WERI-Rb-1 (cell line): ENCODE data around the gene PUM2.
A peak's percentile ranks its signal among the peaks of the same experiment; 100 is the strongest.
"Not testable (repeated sequence)": the region's sequence is repeated elsewhere in the genome, so short reads cannot be mapped to it uniquely, and the experiment has no call there.

Source experiments
- DNase-seq: peaks from one replicate; pipeline ENCODE4 v3.0.0-alpha.2; 2020
- H3K27ac ChIP-seq: fragments of 250-450 bp; sonication (Bioruptor Pico); 2 replicates; pipeline ENCODE4 v1.5.1; 2020; ENCODE audit warnings: mild to moderate bottlenecking, moderate library complexity
- H3K27me3 ChIP-seq: fragments of 250-450 bp; sonication (Bioruptor Pico); 2 replicates; pipeline ENCODE4 v1.5.1; 2021; ENCODE audit warnings: mild to moderate bottlenecking, low read depth, moderate library complexity; ENCODE audit not compliant: insufficient read depth, severe bottlenecking
- H3K36me3 ChIP-seq: fragments of 250-450 bp; sonication (Bioruptor Pico); 2 replicates; pipeline ENCODE4 v1.5.1; 2020; ENCODE audit warnings: mild to moderate bottlenecking, moderate library complexity
- H3K4me3 ChIP-seq: 2 replicates; pipeline ENCODE4 v1.5.1; 2011; ENCODE audit warnings: low read depth, mild to moderate bottlenecking, control low read depth, low read length
- H3K9me3 ChIP-seq: fragments of 250-450 bp; sonication (Bioruptor Pico); 2 replicates; pipeline ENCODE4 v1.5.1; 2021; ENCODE audit warnings: mild to moderate bottlenecking, moderate library complexity; ENCODE audit not compliant: severe bottlenecking
- TF ChIP-seq, protein P1 (sequence below): IDR thresholded peaks from 2 replicates; pipeline ENCODE4 v1.5.1; 2011; ENCODE audit warnings: low read depth, mild to moderate bottlenecking, control low read depth, inconsistent platforms, low read length

Gene PUM2

DNA sequence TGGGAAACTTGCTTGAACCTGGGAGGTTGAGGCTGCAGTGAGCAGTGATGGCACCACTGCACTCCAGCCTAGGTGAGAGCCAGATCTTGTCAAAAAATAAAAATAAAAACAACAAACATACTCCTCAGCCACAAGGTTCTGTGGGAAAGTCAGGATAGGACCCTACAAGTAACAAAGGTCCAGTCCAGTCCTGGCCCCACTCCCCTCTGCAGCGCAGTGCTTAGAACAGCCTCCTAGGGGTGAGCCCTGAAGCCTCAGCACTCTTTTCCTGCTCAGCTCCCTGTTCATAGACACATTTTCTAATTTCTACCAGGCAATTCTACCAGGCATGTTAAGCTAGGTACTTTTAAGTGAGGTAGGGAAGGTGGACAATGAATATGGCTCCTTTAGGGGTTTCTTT, 103.6 kb downstream of the PUM2 start:
- DNase-seq = no peak
- H3K9me3 ChIP-seq = no peaks in the 10 kb centered on the region
- H3K27me3 ChIP-seq = no peaks in the 10 kb centered on the region
- H3K4me3 ChIP-seq = no peak overlapping the region
- peaks cover 58% of the 10 kb centered on the region for H3K36me3 ChIP-seq
- H3K27ac ChIP-seq = no peak overlapping the region
- TF ChIP-seq, protein P1, sequence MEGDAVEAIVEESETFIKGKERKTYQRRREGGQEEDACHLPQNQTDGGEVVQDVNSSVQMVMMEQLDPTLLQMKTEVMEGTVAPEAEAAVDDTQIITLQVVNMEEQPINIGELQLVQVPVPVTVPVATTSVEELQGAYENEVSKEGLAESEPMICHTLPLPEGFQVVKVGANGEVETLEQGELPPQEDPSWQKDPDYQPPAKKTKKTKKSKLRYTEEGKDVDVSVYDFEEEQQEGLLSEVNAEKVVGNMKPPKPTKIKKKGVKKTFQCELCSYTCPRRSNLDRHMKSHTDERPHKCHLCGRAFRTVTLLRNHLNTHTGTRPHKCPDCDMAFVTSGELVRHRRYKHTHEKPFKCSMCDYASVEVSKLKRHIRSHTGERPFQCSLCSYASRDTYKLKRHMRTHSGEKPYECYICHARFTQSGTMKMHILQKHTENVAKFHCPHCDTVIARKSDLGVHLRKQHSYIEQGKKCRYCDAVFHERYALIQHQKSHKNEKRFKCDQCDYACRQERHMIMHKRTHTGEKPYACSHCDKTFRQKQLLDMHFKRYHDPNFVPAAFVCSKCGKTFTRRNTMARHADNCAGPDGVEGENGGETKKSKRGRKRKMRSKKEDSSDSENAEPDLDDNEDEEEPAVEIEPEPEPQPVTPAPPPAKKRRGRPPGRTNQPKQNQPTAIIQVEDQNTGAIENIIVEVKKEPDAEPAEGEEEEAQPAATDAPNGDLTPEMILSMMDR = no peak

DNA sequence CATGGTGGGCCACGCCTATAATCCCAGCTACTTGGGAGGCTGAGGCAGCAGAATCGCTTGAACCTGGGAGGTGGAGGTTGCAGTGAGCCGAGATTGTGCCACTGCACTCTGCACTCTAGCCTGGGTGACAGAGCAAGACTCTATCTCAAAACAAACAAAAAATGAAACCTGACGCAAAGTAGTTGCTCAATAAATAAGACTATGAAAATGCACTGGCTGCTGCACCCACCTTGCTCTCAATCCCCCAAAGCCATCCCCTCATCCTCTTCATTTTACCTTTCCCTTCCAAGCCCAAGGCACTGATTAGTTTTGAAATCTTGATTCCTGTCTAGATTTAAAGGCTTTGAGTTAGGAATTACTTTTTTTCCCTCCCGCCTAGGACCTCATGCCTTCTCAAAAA, 107.0 kb downstream of the PUM2 start:
- H3K27me3 ChIP-seq, H3K9me3 ChIP-seq, DNase-seq, H3K4me3 ChIP-seq, H3K27ac ChIP-seq: not testable (repeated sequence)
- H3K36me3 ChIP-seq = peaks cover 24% of the 10 kb centered on the region

DNA sequence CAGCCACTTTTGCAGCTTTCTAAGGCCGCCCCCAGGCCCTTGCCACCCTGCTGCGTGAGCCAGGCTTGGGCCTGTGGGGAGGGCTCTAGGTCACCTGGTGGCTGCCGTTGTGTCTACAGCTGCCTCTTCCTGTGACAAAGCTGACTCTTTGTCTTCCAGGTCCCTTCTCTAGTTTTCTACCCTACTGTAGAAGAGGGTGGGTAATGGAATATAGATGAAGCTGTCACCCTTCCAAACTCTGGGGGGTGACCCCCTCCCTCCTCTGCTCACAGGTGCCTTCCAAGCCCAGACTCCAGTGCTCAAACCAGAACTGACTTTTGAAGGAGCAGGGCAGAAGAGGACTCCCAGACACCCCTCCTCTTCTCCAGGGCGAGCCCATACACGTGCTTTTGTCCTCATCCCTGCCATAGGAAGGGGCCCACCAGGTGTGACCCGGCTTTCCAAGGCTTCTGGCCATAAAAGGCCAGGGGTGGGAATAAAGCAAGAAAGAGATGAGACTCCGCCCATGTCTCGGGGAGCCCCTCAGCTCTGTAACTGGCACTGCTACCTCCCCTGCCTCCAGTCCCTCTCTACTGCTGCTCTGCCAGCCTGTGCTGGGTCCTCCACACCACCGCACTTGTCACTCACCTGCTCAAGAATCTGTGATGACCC, 107.8 kb downstream of the PUM2 start:
- H3K4me3 ChIP-seq = no peak overlapping the region
- H3K36me3 ChIP-seq = peaks cover 16% of the 10 kb centered on the region
- H3K27ac ChIP-seq = no peak overlapping the region
- DNase-seq = no peak
- TF ChIP-seq, protein P1 = no peak
- H3K9me3 ChIP-seq = no peaks in the 10 kb centered on the region
- no peaks in the 10 kb centered on the region for H3K27me3 ChIP-seq

DNA sequence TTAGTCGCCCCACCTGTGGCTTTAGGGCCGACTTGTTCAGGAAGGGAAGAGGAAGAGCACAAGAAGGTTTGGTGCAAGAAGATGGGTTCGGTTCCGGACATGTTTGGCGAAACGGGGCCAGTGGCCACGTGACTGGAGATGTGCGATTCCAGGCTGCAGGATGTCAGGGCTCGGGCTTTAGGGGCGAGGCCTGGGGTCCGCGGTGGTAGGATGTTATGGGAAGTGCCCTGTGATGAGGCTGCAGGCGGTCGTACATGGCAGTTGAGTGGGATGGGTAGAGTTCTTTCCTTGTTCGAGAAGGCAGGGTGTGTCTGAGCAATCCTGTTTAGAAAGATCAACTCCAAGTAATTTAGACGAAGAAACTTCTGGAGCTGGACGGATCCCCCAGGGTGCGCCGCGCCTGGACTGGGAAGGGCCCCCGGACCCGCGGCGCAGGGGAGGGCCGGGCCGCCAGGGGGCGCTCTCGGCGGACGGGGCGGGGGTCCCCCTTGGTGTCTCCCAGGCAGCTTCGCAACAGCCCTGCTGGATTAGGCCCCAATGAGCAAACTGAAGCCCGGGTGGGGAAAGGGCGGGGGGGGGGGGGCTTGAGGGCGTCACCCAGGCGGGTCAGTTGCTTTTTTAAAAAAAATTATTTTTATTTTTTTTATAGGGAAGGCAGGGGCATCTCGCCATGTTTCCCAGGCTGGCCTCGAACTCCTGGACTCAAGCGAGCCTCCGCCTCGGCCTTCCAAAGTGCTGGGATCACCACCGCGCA, 108.5 kb downstream of the PUM2 start:
- Histone ChIP-seq H3K4me3 (no peak overlapping the region), H3K36me3 (peaks cover 9% of the 10 kb centered on the region), H3K9me3 (no peaks in the 10 kb centered on the region), H3K27ac (no peak overlapping the region), H3K27me3 (no peaks in the 10 kb centered on the region)
- no peak for DNase-seq
- TF ChIP-seq, protein P1 = peak; percentile 17; the same call in 1 of the 2 replicates

DNA sequence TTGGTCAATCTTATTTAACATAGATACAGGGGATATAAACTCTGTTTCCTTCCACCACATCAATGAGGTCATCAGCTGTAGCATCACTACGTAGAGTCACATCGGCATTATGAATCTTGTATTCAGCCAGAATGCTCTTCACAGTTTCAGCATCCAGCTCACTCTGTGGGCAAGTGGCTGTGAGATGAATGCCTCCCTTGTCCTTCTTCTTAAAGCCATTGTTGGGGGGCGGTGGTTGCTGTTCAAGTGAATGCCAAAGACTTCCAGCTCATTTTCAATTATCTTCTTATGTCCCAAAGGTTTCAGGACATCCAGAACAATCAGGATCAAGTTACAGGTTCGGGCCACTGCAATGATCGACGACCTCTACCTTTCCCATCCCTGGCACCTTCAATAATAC, 110.4 kb downstream of the PUM2 start:
- H3K27ac ChIP-seq, H3K4me3 ChIP-seq, H3K27me3 ChIP-seq, H3K36me3 ChIP-seq, DNase-seq, H3K9me3 ChIP-seq: not testable (repeated sequence)

DNA sequence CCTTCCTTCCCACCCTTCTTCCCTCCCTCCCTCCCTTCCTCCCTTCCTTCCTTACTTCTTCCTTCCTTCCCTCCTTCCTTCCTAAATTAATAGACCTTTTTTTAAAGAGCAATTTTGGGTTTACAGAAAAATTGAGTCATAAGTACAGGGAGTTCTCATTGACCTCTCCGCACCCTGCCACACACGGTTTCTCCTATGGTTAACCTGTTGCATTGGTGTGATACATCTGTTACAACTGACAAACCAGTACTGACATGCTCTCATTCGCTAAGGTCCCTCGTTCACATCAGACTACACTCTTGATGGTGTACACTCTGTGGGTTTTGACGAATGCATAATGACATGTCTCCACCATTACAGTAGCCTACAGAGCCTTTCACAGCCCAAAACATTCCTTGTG, 114.1 kb downstream of the PUM2 start:
- Histone ChIP-seq H3K27me3 (no peaks in the 10 kb centered on the region), H3K36me3 (no peaks in the 10 kb centered on the region), H3K4me3 (no peak overlapping the region), H3K27ac (no peak overlapping the region), H3K9me3 (no peaks in the 10 kb centered on the region)
- no peak for DNase-seq
- TF ChIP-seq, protein P1 = no peak
